WTC11 (cell line): ENCODE measurements around the gene DLX2. TPM values are rescaled to one million over a fixed set of nuclear protein-coding genes. Genes with fewer than 3 reads are reported as not detected.

Experiments used
- ATAC-seq: fragments of 200-7000 bp; cut with Tn5 transposase; 2 replicates; pipeline ENCODE4 v1.10.0; 2021; ENCODE audit warnings: mild to moderate bottlenecking, moderate library complexity
- CTCF ChIA-PET: fragments of 300-600 bp; sonication (Branson Sonifier 250); formaldehyde crosslinking; loops from one replicate; lab custom pipeline; 2021; ENCODE audit warnings: antibody characterized with exemption; lab: Charles Lee
- POLR2A ChIA-PET: fragments of 350-600 bp; sonication (Branson Sonifier 250); formaldehyde crosslinking; loops from one replicate; lab custom pipeline; 2021; ENCODE audit warnings: antibody characterized with exemption; lab: Charles Lee
- DNase-seq: peaks from one replicate; pipeline ENCODE4 v3.0.0; 2021; ENCODE audit warnings: low spot score
- H3K27ac Mint-ChIP-seq: 2 replicates; pipeline ENCODE4 v1.8.0; 2021; ENCODE audit warnings: mixed read lengths
- H3K27me3 Mint-ChIP-seq: 2 replicates; pipeline ENCODE4 v1.8.0; 2021; ENCODE audit warnings: low read depth, mild to moderate bottlenecking, moderate library complexity, mixed read lengths
- H3K36me3 Mint-ChIP-seq: 2 replicates; pipeline ENCODE4 v1.8.0; 2021; ENCODE audit warnings: mixed read lengths
- H3K4me1 Mint-ChIP-seq: 2 replicates; pipeline ENCODE4 v1.8.0; 2022; ENCODE audit warnings: mixed read lengths
- H3K4me3 Mint-ChIP-seq: 2 replicates; pipeline ENCODE4 v1.8.0; 2021; ENCODE audit warnings: mild to moderate bottlenecking, moderate library complexity, mixed read lengths
- H3K9me3 Mint-ChIP-seq: 2 replicates; pipeline ENCODE4 v1.8.0; 2021; ENCODE audit warnings: mixed read lengths
- AR ChIP-seq: fragments of 250-450 bp; sonication (Bioruptor Pico); IDR thresholded peaks from 2 replicates; pipeline ENCODE4 v1.9.0; 2021; ENCODE audit warnings: mild to moderate bottlenecking
- ESRRA ChIP-seq: sonication (generic); formaldehyde crosslinking; IDR thresholded peaks from 2 replicates; pipeline ENCODE4 v1.8.1; 2022; ENCODE audit warnings: mild to moderate bottlenecking, missing genetic modification reagents, borderline replicate concordance
- GABPB1 ChIP-seq: sonication (generic); formaldehyde crosslinking; IDR thresholded peaks from 2 replicates; pipeline ENCODE4 v1.8.1; 2023; ENCODE audit warnings: mild to moderate bottlenecking, missing genetic modification reagents
- IRF1 ChIP-seq: sonication (generic); formaldehyde crosslinking; IDR thresholded peaks from 2 replicates; pipeline ENCODE4 v1.8.0; 2023; ENCODE audit warnings: missing genetic modification reagents
- MXD4 ChIP-seq: fragments of 250-450 bp; sonication (Bioruptor Pico); IDR thresholded peaks from 2 replicates; pipeline ENCODE4 v1.8.0; 2021; ENCODE audit warnings: mild to moderate bottlenecking, moderate library complexity, borderline replicate concordance
- MYBL2 ChIP-seq: sonication (generic); formaldehyde crosslinking; IDR thresholded peaks from 2 replicates; pipeline ENCODE4 v1.8.1; 2023; ENCODE audit warnings: mild to moderate bottlenecking, moderate library complexity, missing genetic modification reagents
- OVOL2 ChIP-seq: fragments of 250-450 bp; sonication (Bioruptor Pico); IDR thresholded peaks from 2 replicates; pipeline ENCODE4 v1.9.0; 2021; ENCODE audit warnings: mild to moderate bottlenecking, borderline replicate concordance
- TCF7 ChIP-seq: sonication (generic); formaldehyde crosslinking; IDR thresholded peaks from 2 replicates; pipeline ENCODE4 v1.8.0; 2022; ENCODE audit warnings: mild to moderate bottlenecking, low read depth, missing genetic modification reagents, moderate library complexity
- ZNF532 ChIP-seq: fragments of 250-450 bp; sonication (Bioruptor Pico); IDR thresholded peaks from 2 replicates; pipeline ENCODE4 v1.9.0; 2021; ENCODE audit warnings: mild to moderate bottlenecking, borderline replicate concordance
- ZNF671 ChIP-seq: fragments of 250-450 bp; sonication (Bioruptor Pico); IDR thresholded peaks from 2 replicates; pipeline ENCODE4 v1.8.0; 2021; ENCODE audit warnings: mild to moderate bottlenecking
- total RNA-seq: library from RNA; stranded (reverse); gene quantifications from 3 replicates; pipeline ENCODE4 v1.2.3, GENCODE V29; 2021
- TF ChIP-seq, protein P1 (sequence below): sonication (generic); formaldehyde crosslinking; IDR thresholded peaks from 2 replicates; pipeline ENCODE4 v1.8.1; 2023; ENCODE audit warnings: mild to moderate bottlenecking, missing genetic modification reagents, moderate library complexity
- TF ChIP-seq, protein P2 (sequence below): sonication (generic); formaldehyde crosslinking; IDR thresholded peaks from 2 replicates; pipeline ENCODE4 v1.8.1; 2023; ENCODE audit warnings: mild to moderate bottlenecking, missing genetic modification reagents
- TF ChIP-seq, protein P3 (sequence below): sonication (generic); formaldehyde crosslinking; IDR thresholded peaks from 2 replicates; pipeline ENCODE4 v1.8.0; 2023; ENCODE audit warnings: missing genetic modification reagents, mild to moderate bottlenecking, borderline replicate concordance
- TF ChIP-seq, protein P4 (sequence below): sonication (generic); formaldehyde crosslinking; IDR thresholded peaks from 2 replicates; pipeline ENCODE4 v1.8.1; 2023; ENCODE audit warnings: mild to moderate bottlenecking, moderate library complexity, missing genetic modification reagents

Gene DLX2
- total RNA-seq, 1 experiment from 2014 or later = 0.28 TPM

DNA sequence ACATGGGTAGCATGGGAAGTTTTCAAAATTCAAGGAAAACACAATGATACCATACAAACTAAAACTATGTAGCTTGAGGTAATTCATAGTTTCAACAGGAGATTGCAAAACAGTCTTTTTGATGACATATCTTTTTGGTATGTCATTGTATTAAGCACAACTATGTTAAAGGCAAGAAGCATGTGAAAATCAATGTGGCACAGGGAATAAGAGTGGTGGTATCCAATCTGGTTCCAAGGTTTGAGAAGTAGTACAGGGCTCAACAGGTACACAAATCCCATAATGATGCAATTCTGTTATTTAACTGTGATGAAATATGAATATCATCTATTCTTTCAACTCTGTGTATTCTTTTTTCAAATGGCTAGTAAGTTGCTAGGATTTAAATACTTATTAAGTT, 16.4 kb upstream of the DLX2 start:
- DNase-seq = no peak
- Mint-ChIP-seq H3K36me3 (no peaks in the 10 kb centered on the region), H3K27me3 (peaks cover 6% of the 10 kb centered on the region), H3K4me3 (no peak overlapping the region), H3K9me3 (no peaks in the 10 kb centered on the region), H3K4me1 (no peaks in the 10 kb centered on the region), H3K27ac (no peak overlapping the region)
- ATAC-seq = no peak
- ChIA-PET POLR2A (no interaction called here), CTCF (interaction anchor here (1.1 kb wide), 2 partner anchors 8 to 555 kb away, joined by 3 read pairs; no protein-coding TSS in a partner anchor)
- peak; percentile 75 for TF ChIP-seq GABPB1 (CRISPR knock-in tag)
- TF ChIP-seq ZNF532 (CRISPR knock-in tag) = no peak
- no peak for TF ChIP-seq ZNF671 (CRISPR knock-in tag)
- TF ChIP-seq ESRRA (CRISPR knock-in tag) = no peak
- TF ChIP-seq, protein P1, sequence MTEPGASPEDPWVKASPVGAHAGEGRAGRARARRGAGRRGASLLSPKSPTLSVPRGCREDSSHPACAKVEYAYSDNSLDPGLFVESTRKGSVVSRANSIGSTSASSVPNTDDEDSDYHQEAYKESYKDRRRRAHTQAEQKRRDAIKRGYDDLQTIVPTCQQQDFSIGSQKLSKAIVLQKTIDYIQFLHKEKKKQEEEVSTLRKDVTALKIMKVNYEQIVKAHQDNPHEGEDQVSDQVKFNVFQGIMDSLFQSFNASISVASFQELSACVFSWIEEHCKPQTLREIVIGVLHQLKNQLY = no peak
- no peak for TF ChIP-seq MYBL2 (CRISPR knock-in tag)

- CTCF ChIA-PET = interaction anchor here (1.0 to 5.0 kb wide), 3 partner anchors 10 to 12 kb away, joined by 3 to 67 read pairs (median 3); no protein-coding TSS in a partner anchor
- no peak for TF ChIP-seq MXD4
- TF ChIP-seq AR (CRISPR knock-in tag) = no peak
- TF ChIP-seq, protein P2, sequence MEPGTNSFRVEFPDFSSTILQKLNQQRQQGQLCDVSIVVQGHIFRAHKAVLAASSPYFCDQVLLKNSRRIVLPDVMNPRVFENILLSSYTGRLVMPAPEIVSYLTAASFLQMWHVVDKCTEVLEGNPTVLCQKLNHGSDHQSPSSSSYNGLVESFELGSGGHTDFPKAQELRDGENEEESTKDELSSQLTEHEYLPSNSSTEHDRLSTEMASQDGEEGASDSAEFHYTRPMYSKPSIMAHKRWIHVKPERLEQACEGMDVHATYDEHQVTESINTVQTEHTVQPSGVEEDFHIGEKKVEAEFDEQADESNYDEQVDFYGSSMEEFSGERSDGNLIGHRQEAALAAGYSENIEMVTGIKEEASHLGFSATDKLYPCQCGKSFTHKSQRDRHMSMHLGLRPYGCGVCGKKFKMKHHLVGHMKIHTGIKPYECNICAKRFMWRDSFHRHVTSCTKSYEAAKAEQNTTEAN (CRISPR knock-in tag) = no peak
- TF ChIP-seq, protein P3, sequence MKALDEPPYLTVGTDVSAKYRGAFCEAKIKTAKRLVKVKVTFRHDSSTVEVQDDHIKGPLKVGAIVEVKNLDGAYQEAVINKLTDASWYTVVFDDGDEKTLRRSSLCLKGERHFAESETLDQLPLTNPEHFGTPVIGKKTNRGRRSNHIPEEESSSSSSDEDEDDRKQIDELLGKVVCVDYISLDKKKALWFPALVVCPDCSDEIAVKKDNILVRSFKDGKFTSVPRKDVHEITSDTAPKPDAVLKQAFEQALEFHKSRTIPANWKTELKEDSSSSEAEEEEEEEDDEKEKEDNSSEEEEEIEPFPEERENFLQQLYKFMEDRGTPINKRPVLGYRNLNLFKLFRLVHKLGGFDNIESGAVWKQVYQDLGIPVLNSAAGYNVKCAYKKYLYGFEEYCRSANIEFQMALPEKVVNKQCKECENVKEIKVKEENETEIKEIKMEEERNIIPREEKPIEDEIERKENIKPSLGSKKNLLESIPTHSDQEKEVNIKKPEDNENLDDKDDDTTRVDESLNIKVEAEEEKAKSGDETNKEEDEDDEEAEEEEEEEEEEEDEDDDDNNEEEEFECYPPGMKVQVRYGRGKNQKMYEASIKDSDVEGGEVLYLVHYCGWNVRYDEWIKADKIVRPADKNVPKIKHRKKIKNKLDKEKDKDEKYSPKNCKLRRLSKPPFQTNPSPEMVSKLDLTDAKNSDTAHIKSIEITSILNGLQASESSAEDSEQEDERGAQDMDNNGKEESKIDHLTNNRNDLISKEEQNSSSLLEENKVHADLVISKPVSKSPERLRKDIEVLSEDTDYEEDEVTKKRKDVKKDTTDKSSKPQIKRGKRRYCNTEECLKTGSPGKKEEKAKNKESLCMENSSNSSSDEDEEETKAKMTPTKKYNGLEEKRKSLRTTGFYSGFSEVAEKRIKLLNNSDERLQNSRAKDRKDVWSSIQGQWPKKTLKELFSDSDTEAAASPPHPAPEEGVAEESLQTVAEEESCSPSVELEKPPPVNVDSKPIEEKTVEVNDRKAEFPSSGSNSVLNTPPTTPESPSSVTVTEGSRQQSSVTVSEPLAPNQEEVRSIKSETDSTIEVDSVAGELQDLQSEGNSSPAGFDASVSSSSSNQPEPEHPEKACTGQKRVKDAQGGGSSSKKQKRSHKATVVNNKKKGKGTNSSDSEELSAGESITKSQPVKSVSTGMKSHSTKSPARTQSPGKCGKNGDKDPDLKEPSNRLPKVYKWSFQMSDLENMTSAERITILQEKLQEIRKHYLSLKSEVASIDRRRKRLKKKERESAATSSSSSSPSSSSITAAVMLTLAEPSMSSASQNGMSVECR (CRISPR knock-in tag) = no peak
- TF ChIP-seq, protein P4, sequence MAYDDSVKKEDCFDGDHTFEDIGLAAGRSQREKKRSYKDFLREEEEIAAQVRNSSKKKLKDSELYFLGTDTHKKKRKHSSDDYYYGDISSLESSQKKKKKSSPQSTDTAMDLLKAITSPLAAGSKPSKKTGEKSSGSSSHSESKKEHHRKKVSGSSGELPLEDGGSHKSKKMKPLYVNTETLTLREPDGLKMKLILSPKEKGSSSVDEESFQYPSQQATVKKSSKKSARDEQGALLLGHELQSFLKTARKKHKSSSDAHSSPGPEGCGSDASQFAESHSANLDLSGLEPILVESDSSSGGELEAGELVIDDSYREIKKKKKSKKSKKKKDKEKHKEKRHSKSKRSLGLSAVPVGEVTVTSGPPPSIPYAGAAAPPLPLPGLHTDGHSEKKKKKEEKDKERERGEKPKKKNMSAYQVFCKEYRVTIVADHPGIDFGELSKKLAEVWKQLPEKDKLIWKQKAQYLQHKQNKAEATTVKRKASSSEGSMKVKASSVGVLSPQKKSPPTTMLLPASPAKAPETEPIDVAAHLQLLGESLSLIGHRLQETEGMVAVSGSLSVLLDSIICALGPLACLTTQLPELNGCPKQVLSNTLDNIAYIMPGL (CRISPR knock-in tag) = no peak
- no peak for TF ChIP-seq MYBL2 (CRISPR knock-in tag)
- no peak for TF ChIP-seq ESRRA (CRISPR knock-in tag)
- TF ChIP-seq IRF1 (CRISPR knock-in tag) = no peak
- no peak for TF ChIP-seq TCF7 (CRISPR knock-in tag)
- no peak for TF ChIP-seq OVOL2
These were observed 13.4 kb upstream of the DLX2 start for GRCh38 chr2:172116107-172116506.

More at GRCh38 chr2:172116107-172116506, 13.4 kb upstream of the DLX2 start:
- POLR2A ChIA-PET = no interaction called here
- Mint-ChIP-seq H3K27ac (no peak overlapping the region), H3K4me3 (no peak overlapping the region), H3K27me3 (peaks cover 17% of the 10 kb centered on the region), H3K9me3 (no peaks in the 10 kb centered on the region), H3K36me3 (no peaks in the 10 kb centered on the region), H3K4me1 (no peaks in the 10 kb centered on the region)
- no peak for ATAC-seq
- DNase-seq = no peak
